ENCODE measurements around the gene PIEZO1.

GRCh38 chr16:88711750-88712340, 73.2 kb downstream of the PIEZO1 start:
- no peak for TF ChIP-seq CTCF (IDR thresholded peaks at IDR 0.05; ENCODE audit: low read depth, low read length, poor library complexity, severe bottlenecking)
- TF ChIP-seq EZH2phosphoT487 (IDR thresholded peaks at IDR 0.05; ENCODE audit: borderline replicate concordance, low read length) = no peak

Data from DOHH2 (cell line).